Esophagus muscularis mucosa (tissue), 4 donors: ENCODE results near the gene IL20RA. TPM values are rescaled to one million over a fixed set of nuclear protein-coding genes. Genes with fewer than 3 reads are reported as not detected.
A peak's percentile ranks its signal among the peaks of the same experiment; 100 is the strongest.

Experiments
- DNase-seq: peaks from one replicate; pipeline ENCODE4 v3.0.0-alpha.2; 2017; ENCODE audit errors: extremely low spot score
- H3K27ac ChIP-seq, 4 donors: fragments of 200-600 bp; sonication (generic); replicated peaks in 1 of 4; 1 replicate in 3 of 4; 2 replicates in 1 of 4; pipeline ENCODE4 v1.5.1; 2016 to 2019; ENCODE audit warnings: mild to moderate bottlenecking in 1 of 4
- H3K27me3 ChIP-seq, 4 donors: fragments of 200-600 bp; sonication (generic); one replicate each; pipeline versions ENCODE4 v1.5.1 to v1.6.0; 2016 to 2019
- H3K36me3 ChIP-seq, 4 donors: fragments of 200-600 bp; sonication (generic); one replicate each; pipeline ENCODE4 v1.5.1; 2016 to 2019
- H3K4me1 ChIP-seq, 4 donors: fragments of 200-600 bp; sonication (generic); one replicate each; pipeline ENCODE4 v1.5.1; 2016 to 2019
- H3K4me3 ChIP-seq, 4 donors: fragments of 200-600 bp; sonication (generic); 1 replicate in 2 of 4; 2 replicates in 2 of 4; pipeline ENCODE4 v1.5.1; 2016 to 2019; ENCODE audit warnings: mild to moderate bottlenecking in 4 of 4, moderate library complexity in 1 of 4
- H3K9me3 ChIP-seq, 4 donors: fragments of 200-600 bp; sonication (generic); 1 replicate in 3 of 4; 2 replicates in 1 of 4; pipeline ENCODE4 v1.5.1; 2016 to 2019
- EP300 ChIP-seq: sonication (generic); formaldehyde crosslinking; IDR thresholded peaks from one replicate; pipeline ENCODE4 v1.6.1; 2017; ENCODE audit warnings: antibody characterized with exemption
- POLR2A ChIP-seq: fragments of 450-650 bp; IDR thresholded peaks from one replicate; pipeline ENCODE4 v1.6.1; 2017; ENCODE audit warnings: antibody characterized with exemption, moderate library complexity, mild to moderate bottlenecking, low read depth
- POLR2AphosphoS5 ChIP-seq, 2 donors: sonication (generic); formaldehyde crosslinking; IDR thresholded peaks; one replicate each; pipeline ENCODE4 v1.6.1; 2017; ENCODE audit warnings: antibody characterized with exemption in 2 of 2
- whole genome bisulfite sequencing: methylation state at CpG from one replicate; pipeline ENCODE4 v1.1.5; 2018; 5-methylcytosine and 5-hydroxymethylcytosine counted together
- intact Hi-C: fragments of 100-400 bp; cut with DNase I; formaldehyde crosslinking; loops from one replicate; pipeline ENCODE4 v1.15.1; 2023
- total RNA-seq, 4 donors: library from RNA; depleted of rRNA; stranded (reverse); fragments of >200 nt; gene quantifications; one replicate each; pipeline versions ENCODE4 v1.1.0 to v1.2.1, GENCODE V29; 2016
- TF ChIP-seq, protein P1 (sequence below), 3 experiments: fragments of 200-600 bp in 2 of 3; fragments of 450-650 bp in 1 of 3; sonication (generic) in 2 of 3; IDR thresholded peaks; one replicate each; pipeline ENCODE4 v1.5.1; 2017 to 2019; ENCODE audit warnings: antibody characterized with exemption in 3 of 3, mild to moderate bottlenecking in 2 of 3, moderate library complexity in 1 of 3

The IL20RA gene
- total RNA-seq, 4 donors from 2014 or later: 1.6 to 5.0 (median 2.2) TPM

DNA sequence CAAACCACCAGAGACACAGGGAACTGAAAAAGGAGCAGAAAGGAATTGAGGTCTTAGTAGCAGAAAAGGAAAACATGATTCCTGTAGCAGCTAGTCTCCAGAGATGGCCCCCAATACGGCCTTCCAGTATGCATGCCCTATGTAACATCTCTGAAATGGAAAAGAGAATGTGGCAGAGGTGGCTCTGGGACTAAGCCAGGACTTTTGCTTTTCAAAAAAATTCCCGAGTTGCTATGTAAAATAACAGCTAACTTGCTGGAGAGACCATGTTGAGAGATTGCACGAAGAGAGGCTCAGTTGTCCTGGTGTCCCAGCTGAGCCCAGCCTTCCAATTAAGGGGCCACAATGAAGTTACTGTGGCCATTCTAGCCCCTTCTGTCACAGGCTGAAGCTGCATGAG, 27.7 kb downstream of the IL20RA start:
- Histone ChIP-seq H3K9me3 (no peaks in the 10 kb centered on the region), H3K4me3 (no peak overlapping the region), H3K27me3 (peaks cover 0 to 5% (median 0%) of the 10 kb centered on the region in 4 donors), H3K36me3 (no peaks in the 10 kb centered on the region), H3K4me1 (peaks cover 0 to 16% (median 12%) of the 10 kb centered on the region in 4 donors), H3K27ac (peak overlapping the region in 1 of 4 donors; percentile 22)
- 42% methylated on average over 3 of the region's 3 CpGs for WGBS
- TF ChIP-seq, protein P1, sequence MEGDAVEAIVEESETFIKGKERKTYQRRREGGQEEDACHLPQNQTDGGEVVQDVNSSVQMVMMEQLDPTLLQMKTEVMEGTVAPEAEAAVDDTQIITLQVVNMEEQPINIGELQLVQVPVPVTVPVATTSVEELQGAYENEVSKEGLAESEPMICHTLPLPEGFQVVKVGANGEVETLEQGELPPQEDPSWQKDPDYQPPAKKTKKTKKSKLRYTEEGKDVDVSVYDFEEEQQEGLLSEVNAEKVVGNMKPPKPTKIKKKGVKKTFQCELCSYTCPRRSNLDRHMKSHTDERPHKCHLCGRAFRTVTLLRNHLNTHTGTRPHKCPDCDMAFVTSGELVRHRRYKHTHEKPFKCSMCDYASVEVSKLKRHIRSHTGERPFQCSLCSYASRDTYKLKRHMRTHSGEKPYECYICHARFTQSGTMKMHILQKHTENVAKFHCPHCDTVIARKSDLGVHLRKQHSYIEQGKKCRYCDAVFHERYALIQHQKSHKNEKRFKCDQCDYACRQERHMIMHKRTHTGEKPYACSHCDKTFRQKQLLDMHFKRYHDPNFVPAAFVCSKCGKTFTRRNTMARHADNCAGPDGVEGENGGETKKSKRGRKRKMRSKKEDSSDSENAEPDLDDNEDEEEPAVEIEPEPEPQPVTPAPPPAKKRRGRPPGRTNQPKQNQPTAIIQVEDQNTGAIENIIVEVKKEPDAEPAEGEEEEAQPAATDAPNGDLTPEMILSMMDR (IDR thresholded peaks at IDR 0.05): no peak
- no peak for DNase-seq
- intact Hi-C loops: no loop called here

DNA sequence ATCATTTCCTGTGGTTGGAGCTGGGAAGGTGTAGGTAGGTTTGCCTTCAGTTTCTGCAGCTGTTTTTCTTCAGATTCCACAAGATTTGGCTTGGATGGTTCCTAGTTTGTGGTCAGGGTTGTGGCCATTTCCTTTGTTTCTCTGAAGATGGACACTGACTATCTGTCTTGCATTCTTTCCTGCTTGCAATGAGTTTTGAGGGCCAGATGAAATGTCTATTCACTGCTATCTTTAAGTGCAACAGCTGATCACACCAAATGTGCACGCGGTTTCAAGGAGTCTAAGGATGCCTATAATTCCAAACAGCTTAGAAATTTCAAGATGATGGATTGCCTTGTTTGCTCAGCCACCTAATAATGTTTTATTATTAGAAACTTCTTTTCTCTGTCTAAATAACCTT, 28.4 kb downstream of the IL20RA start:
- Histone ChIP-seq H3K4me3 (no peak overlapping the region), H3K36me3 (no peaks in the 10 kb centered on the region), H3K9me3 (no peaks in the 10 kb centered on the region), H3K27me3 (peaks cover 0 to 8% (median 0%) of the 10 kb centered on the region in 4 donors), H3K4me1 (peaks cover 0 to 16% (median 12%) of the 10 kb centered on the region in 4 donors), H3K27ac (peak overlapping the region in 1 of 4 donors; percentile 22)
- 32% methylated on average over 2 of the region's 2 CpGs for whole genome bisulfite sequencing
- DNase-seq: no peak
- intact Hi-C loops: no loop called here
- TF ChIP-seq POLR2AphosphoS5 (IDR thresholded peaks at IDR 0.05) (no peak), EP300 (no peak), POLR2A (no peak)
- TF ChIP-seq, protein P1 (IDR thresholded peaks at IDR 0.05): no peak

DNA sequence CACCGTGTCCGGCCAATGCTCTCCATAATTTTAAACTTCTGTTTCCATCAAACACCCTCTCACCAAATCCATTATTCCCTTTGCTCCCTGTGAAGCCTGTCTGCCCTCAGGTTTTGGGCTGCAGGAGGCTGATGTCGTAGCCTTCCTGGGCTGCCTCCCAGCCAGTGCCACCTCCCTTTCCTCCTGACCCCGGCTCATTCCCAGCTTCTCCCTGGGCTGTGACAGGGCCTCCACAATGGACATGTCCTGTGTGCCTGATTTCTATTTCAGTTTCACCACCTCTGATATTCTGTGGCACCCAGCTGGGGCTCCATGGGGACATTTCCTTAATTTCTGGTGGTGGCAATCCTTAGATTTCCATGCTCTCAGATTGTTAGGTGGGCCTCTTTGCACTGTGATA, 28.8 kb downstream of the IL20RA start:
- 73% methylated on average over 4 of the region's 4 CpGs for WGBS
- no peaks in the 10 kb centered on the region for H3K36me3 ChIP-seq
- H3K9me3 ChIP-seq: no peaks in the 10 kb centered on the region
- DNase-seq: no peak
- TF ChIP-seq POLR2AphosphoS5 (IDR thresholded peaks at IDR 0.05) (no peak), POLR2A (no peak), EP300 (no peak)
- TF ChIP-seq, protein P1 (IDR thresholded peaks at IDR 0.05): no peak
- H3K4me1 ChIP-seq: peaks cover 0 to 16% (median 12%) of the 10 kb centered on the region in 4 donors
- H3K27me3 ChIP-seq: peaks cover 0 to 8% (median 0%) of the 10 kb centered on the region in 4 donors
- no peak overlapping the region for H3K4me3 ChIP-seq
- no peak overlapping the region for H3K27ac ChIP-seq
- intact Hi-C loops: no loop called here

DNA sequence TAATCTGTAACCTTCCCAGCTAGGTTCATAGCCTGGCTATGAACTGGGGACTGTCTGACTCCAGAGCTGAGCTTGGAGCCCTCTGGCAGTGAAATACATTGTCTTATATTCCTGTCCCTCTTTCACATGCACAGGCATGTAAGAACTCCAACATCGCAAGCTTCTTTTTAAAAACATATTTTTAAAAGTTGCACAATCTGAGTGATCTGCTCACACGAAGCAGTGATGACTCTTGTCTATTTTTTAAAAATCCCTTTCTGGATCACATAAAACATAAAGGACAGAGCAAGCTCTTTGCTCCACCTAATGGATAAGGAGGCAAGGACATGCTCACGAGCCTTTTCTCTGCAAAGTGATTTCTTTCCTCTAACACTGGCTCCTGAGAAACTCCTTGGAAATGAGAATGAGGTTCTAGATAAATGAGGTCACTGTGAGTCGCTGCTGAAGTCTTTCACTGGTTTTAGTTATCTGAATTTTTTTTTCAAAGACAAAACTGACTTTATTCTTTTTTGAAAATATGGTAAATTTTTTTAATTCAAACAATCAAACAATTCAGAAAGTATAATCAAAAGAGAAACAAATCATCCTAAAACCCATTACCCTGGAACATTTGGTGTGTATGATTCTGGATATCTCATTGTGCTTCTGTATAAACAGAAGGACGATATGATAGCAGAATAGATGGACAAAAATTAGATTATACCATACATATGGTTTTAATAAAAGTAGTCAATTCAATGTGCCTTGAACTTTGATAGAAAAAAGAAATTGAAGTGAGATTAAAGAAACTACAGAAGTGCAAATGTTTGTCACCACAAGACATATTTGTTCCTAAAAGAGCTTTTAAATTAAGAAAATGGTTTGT, 30.8 kb downstream of the IL20RA start:
- Histone ChIP-seq H3K4me3 (no peak overlapping the region), H3K27ac (no peak overlapping the region), H3K9me3 (no peaks in the 10 kb centered on the region), H3K36me3 (no peaks in the 10 kb centered on the region), H3K27me3 (peaks cover 0 to 8% (median 0%) of the 10 kb centered on the region in 4 donors), H3K4me1 (peaks cover 0 to 16% (median 12%) of the 10 kb centered on the region in 4 donors)
- TF ChIP-seq, protein P1 (IDR thresholded peaks at IDR 0.05): peak; percentile 36 to 48 (median 46)
- no peak for TF ChIP-seq EP300
- TF ChIP-seq POLR2A: no peak
- DNase-seq: no peak
- intact Hi-C loops: loop anchor here (5.0 kb wide), 1 partner anchor 47 kb away; no protein-coding TSS in a partner anchor
- WGBS: 28% methylated on average over 5 of the region's 5 CpGs
